Measurements from ENCODE around the gene MAIP1.

MAIP1 gene

DNA sequence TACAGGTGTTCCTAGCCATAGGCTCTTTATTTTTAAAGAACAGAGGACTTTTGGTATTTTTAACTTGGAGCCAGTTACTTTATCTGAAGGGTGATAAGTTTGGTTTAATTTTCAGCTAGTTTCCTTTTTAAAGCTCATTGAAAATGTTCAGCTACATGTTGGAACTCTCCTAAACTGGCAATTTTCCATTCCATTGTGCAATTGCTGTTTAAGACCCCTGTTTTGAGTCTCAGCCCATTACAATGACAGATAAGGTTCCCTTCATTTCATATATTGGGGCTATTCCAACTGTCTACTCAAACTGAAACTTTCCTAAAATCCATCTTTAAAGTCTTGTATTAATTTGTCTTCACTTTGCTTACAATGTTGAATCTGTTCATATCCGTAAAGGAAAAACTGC is 11.6 kb downstream of the MAIP1 start:
- no peak overlapping the region for H3K4me3 ChIP-seq (ENCODE audit: low read length)
- peaks cover 48% of the 10 kb centered on the region for H3K36me3 ChIP-seq (ENCODE audit: control insufficient read depth, low read length)

DNA sequence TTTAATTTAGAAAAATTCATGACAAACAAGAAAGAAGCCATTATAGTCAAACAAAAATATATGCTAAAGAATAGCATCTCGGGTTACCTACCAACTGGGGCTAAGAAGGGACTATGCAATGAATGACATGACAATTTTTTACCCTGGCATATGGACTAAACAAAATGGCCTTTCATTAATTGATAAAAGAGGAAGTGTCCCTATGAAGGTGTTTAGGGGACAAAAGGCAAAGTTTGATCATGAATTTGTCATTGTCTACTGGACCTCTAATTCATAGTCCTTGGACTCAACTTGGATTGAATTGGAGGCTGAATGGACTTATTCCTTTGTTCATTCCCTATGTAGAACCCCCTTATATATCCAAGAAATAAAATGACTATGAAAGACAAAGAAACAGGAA is 12.7 kb downstream of the MAIP1 start:
- no peaks in the 10 kb centered on the region for H4K20me1 ChIP-seq (ENCODE audit: control insufficient read depth, insufficient read depth, low read depth, low read length)
- H3K79me2 ChIP-seq (ENCODE audit: control insufficient read depth, low read length) = no peaks in the 10 kb centered on the region

More for the DNA sequence above, 11.6 kb downstream of the MAIP1 start:
- no peak for TF ChIP-seq EZH2phosphoT487 (IDR thresholded peaks at IDR 0.05; ENCODE audit: borderline replicate concordance, low read length)
- TF ChIP-seq, protein P1, sequence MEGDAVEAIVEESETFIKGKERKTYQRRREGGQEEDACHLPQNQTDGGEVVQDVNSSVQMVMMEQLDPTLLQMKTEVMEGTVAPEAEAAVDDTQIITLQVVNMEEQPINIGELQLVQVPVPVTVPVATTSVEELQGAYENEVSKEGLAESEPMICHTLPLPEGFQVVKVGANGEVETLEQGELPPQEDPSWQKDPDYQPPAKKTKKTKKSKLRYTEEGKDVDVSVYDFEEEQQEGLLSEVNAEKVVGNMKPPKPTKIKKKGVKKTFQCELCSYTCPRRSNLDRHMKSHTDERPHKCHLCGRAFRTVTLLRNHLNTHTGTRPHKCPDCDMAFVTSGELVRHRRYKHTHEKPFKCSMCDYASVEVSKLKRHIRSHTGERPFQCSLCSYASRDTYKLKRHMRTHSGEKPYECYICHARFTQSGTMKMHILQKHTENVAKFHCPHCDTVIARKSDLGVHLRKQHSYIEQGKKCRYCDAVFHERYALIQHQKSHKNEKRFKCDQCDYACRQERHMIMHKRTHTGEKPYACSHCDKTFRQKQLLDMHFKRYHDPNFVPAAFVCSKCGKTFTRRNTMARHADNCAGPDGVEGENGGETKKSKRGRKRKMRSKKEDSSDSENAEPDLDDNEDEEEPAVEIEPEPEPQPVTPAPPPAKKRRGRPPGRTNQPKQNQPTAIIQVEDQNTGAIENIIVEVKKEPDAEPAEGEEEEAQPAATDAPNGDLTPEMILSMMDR (IDR thresholded peaks at IDR 0.05; ENCODE audit: low read depth, low read length, poor library complexity, severe bottlenecking) = no peak
- no peaks in the 10 kb centered on the region for H3K9me3 ChIP-seq (ENCODE audit: control insufficient read depth, insufficient read depth, low read length)
- H3K9me2 ChIP-seq (replicated peaks; ENCODE audit: control insufficient read depth, low read length) = no peaks in the 10 kb centered on the region
- H3K4me1 ChIP-seq (ENCODE audit: control insufficient read depth, low read length) = no peaks in the 10 kb centered on the region
- no peak overlapping the region for H3K27ac ChIP-seq (ENCODE audit: low read depth, low read length)
- H3K79me2 ChIP-seq (ENCODE audit: control insufficient read depth, low read length) = no peaks in the 10 kb centered on the region
- no peaks in the 10 kb centered on the region for H4K20me1 ChIP-seq (ENCODE audit: control insufficient read depth, insufficient read depth, low read depth, low read length)
- H3K27me3 ChIP-seq (ENCODE audit: control insufficient read depth, low read length) = no peaks in the 10 kb centered on the region
- H3K4me2 ChIP-seq (ENCODE audit: low read length) = no peak overlapping the region
- H3F3A ChIP-seq (ENCODE audit: control insufficient read depth, insufficient read depth) = no peaks in the 10 kb centered on the region

DNA sequence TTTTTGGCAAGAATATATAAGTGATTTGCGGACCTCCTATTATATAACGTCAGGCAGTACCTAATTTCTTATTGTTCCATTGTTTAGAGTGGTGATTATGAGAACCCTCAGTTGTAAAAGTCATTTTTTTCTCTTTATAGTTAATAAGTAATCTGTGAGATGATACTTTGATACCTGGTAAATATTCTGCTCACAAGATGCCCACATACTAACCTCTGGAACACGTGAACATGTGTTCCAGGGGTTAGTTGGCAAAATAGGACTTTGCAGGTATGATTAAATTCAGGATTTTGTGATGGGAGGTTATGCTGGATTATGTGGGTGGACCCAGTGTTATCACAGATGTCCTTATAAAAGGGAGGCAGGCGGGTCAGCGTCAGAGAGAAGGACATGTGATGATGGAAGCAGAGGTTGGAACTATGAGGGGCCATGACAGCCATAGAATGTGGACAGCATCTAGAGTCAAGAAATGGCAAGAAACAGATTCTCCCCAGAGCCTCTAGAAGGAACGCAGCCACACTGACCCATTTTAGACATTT is 16.8 kb downstream of the MAIP1 start:
- no peaks in the 10 kb centered on the region for H3K9me3 ChIP-seq (ENCODE audit: control insufficient read depth, insufficient read depth, low read length)
- no peaks in the 10 kb centered on the region for H3K9me2 ChIP-seq (replicated peaks; ENCODE audit: control insufficient read depth, low read length)
- peaks cover 10% of the 10 kb centered on the region for H3K36me3 ChIP-seq (ENCODE audit: control insufficient read depth, low read length)
- H3K27ac ChIP-seq (ENCODE audit: low read depth, low read length) = no peak overlapping the region
- no peak overlapping the region for H3K4me3 ChIP-seq (ENCODE audit: low read length)
- no peaks in the 10 kb centered on the region for H4K20me1 ChIP-seq (ENCODE audit: control insufficient read depth, insufficient read depth, low read depth, low read length)
- TF ChIP-seq, protein P1 (IDR thresholded peaks at IDR 0.05; ENCODE audit: low read depth, low read length, poor library complexity, severe bottlenecking) = no peak
- TF ChIP-seq EZH2phosphoT487 (IDR thresholded peaks at IDR 0.05; ENCODE audit: borderline replicate concordance, low read length) = no peak
- no peaks in the 10 kb centered on the region for H3K27me3 ChIP-seq (ENCODE audit: control insufficient read depth, low read length)
- H3F3A ChIP-seq (ENCODE audit: control insufficient read depth, insufficient read depth) = no peaks in the 10 kb centered on the region
- H3K4me2 ChIP-seq (ENCODE audit: low read length) = no peak overlapping the region
- no peaks in the 10 kb centered on the region for H3K4me1 ChIP-seq (ENCODE audit: control insufficient read depth, low read length)
- no peaks in the 10 kb centered on the region for H3K79me2 ChIP-seq (ENCODE audit: control insufficient read depth, low read length)

More for the DNA sequence above, 12.7 kb downstream of the MAIP1 start:
- Histone ChIP-seq H3F3A (ENCODE audit: control insufficient read depth, insufficient read depth) (no peaks in the 10 kb centered on the region), H3K27ac (ENCODE audit: low read depth, low read length) (no peak overlapping the region), H3K9me2 (replicated peaks; ENCODE audit: control insufficient read depth, low read length) (no peaks in the 10 kb centered on the region), H3K4me3 (ENCODE audit: low read length) (no peak overlapping the region), H3K4me2 (ENCODE audit: low read length) (no peak overlapping the region), H3K27me3 (ENCODE audit: control insufficient read depth, low read length) (no peaks in the 10 kb centered on the region), H3K36me3 (ENCODE audit: control insufficient read depth, low read length) (peaks cover 39% of the 10 kb centered on the region), H3K4me1 (ENCODE audit: control insufficient read depth, low read length) (no peaks in the 10 kb centered on the region), H3K9me3 (ENCODE audit: control insufficient read depth, insufficient read depth, low read length) (no peaks in the 10 kb centered on the region)
- TF ChIP-seq EZH2phosphoT487 (IDR thresholded peaks at IDR 0.05; ENCODE audit: borderline replicate concordance, low read length) = no peak
- TF ChIP-seq, protein P1 (IDR thresholded peaks at IDR 0.05; ENCODE audit: low read depth, low read length, poor library complexity, severe bottlenecking) = no peak
